ENCODE results near the gene CABLES2.

Gene CABLES2

GRCh38 chr20:62363920-62364851, 42.9 kb downstream of the CABLES2 start:
- H3K36me3 ChIP-seq (ENCODE audit: insufficient read depth, low read length) = no peaks in the 10 kb centered on the region
- peak overlapping the region; percentile 88 for H3K4me2 ChIP-seq (ENCODE audit: low read length)
- H3K4me3 ChIP-seq (ENCODE audit: low read length) = peak overlapping the region; percentile 75
- H3K9ac ChIP-seq (ENCODE audit: low read depth, low read length) = no peak overlapping the region
- H3K27me3 ChIP-seq (ENCODE audit: control insufficient read depth, insufficient read depth, low read length) = no peaks in the 10 kb centered on the region
- H3K9me3 ChIP-seq (replicated peaks; ENCODE audit: low read length) = no peaks in the 10 kb centered on the region
- H3K4me1 ChIP-seq (ENCODE audit: control insufficient read depth, insufficient read depth, low read length) = peaks cover 55% of the 10 kb centered on the region

DNA sequence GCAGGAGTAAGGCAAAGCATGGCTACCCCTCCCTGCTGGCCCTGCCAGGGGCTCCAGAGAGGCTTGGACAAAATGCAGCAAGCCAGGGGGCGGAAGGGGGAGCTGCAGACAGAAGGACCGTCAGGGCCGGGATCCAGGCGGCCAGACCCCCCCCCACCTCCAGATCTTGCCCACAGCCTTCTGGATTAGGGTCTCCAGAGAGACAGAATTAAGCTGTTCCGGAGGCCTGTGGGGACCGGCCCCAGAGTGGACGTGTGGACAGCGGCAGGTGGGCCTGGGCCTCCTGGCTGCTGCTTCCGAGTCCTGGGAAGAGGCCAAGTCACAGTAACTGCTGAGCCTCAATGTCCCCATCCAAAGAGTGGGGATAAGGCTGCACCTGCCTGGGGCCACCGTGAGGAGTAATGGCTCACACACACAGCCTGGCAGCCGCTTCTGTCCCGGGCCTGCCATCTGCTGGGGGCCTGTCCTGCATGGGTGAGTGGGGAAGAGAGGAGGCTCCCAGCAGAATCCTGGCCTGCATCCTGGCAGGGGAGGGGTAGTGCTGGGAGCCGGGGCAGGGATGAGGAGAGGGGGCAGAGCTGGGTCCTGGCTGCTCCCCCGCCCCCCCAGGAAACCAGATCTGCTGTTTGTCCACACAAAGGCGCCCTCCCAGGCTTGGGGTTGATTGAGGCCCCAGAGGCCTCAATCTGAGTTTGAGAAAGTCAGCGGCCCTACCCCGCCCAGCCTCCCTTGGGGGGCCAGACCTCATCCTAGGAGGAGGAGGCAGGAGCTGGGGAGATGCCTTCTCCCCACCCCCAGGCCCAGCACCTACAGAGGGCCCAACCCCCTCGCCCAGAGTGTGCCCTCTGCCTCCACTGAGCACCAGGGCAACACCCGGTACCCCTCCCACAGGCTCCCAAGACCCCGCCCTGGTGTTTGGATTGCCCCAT, 43.8 kb downstream of the CABLES2 start:
- no peak overlapping the region for H3K4me2 ChIP-seq (ENCODE audit: low read length)
- H3K4me1 ChIP-seq (ENCODE audit: control insufficient read depth, insufficient read depth, low read length) = peaks cover 56% of the 10 kb centered on the region
- H3K36me3 ChIP-seq (ENCODE audit: insufficient read depth, low read length) = no peaks in the 10 kb centered on the region
- H3K27me3 ChIP-seq (ENCODE audit: control insufficient read depth, insufficient read depth, low read length) = no peaks in the 10 kb centered on the region
- no peak overlapping the region for H3K4me3 ChIP-seq (ENCODE audit: low read length)
- H3K9me3 ChIP-seq (replicated peaks; ENCODE audit: low read length) = no peaks in the 10 kb centered on the region
- no peak overlapping the region for H3K9ac ChIP-seq (ENCODE audit: low read depth, low read length)

- no peaks in the 10 kb centered on the region for H3K36me3 ChIP-seq (ENCODE audit: insufficient read depth, low read length)
- H3K27me3 ChIP-seq (ENCODE audit: control insufficient read depth, insufficient read depth, low read length) = no peaks in the 10 kb centered on the region
- H3K4me3 ChIP-seq (ENCODE audit: low read length) = no peak overlapping the region
- no peaks in the 10 kb centered on the region for H3K9me3 ChIP-seq (replicated peaks; ENCODE audit: low read length)
- no peak overlapping the region for H3K9ac ChIP-seq (ENCODE audit: low read depth, low read length)
- H3K4me2 ChIP-seq (ENCODE audit: low read length) = no peak overlapping the region
- peaks cover 56% of the 10 kb centered on the region for H3K4me1 ChIP-seq (ENCODE audit: control insufficient read depth, insufficient read depth, low read length)
Measured at GRCh38 chr20:62362590-62362940, 44.5 kb downstream of the CABLES2 start.

GRCh38 chr20:62361799-62362589, 45.1 kb downstream of the CABLES2 start:
- no peak overlapping the region for H3K9ac ChIP-seq (ENCODE audit: low read depth, low read length)
- H3K4me3 ChIP-seq (ENCODE audit: low read length) = no peak overlapping the region
- no peaks in the 10 kb centered on the region for H3K9me3 ChIP-seq (replicated peaks; ENCODE audit: low read length)
- no peaks in the 10 kb centered on the region for H3K27me3 ChIP-seq (ENCODE audit: control insufficient read depth, insufficient read depth, low read length)
- no peaks in the 10 kb centered on the region for H3K36me3 ChIP-seq (ENCODE audit: insufficient read depth, low read length)
- H3K4me1 ChIP-seq (ENCODE audit: control insufficient read depth, insufficient read depth, low read length) = peaks cover 59% of the 10 kb centered on the region
- H3K4me2 ChIP-seq (ENCODE audit: low read length) = no peak overlapping the region

DNA sequence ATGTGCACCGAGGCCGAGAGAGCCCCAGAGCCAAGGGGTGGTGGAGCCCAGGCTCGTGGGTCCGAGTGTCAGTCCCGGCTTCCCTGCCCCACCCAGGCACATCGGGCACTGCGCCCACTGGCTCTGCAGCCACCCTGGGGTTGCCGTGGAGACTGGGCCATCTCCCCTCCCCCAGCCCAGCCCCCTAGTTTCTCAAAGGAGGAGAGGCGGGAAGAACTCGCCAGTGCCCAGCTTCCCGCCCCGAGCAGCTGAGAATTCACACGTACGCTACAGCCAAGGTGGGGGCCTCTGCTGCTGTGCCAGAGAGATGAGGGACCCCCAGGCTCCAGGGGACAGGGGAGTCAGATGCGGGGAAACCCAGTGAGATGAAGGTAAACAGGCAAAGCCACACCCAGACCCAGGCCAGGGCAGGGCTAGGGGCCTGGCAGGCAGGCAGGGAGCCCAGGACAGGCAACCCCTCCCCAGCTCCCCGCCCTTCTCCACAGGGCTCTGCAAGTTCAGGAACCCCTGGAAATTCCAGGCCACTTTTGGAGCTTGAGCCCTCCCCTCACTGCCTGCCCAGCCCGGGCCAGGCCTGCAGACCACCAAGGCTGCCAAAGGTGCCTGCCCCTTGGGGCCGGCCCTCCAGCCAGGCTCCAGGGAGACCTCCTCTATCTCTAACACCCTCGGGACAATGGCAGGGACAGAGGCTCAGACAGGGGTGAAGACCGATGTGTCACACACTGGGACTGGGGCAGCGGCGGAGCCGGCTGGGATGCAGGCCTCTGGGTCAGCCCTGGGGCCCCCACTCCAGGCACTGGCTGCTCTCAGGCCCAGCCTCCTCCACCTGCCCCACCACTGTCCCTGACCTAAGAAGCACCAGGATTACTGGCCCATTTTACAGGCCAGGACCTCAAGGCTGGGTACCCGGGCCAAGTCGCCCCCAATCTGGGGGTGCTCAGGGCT, 46.0 kb downstream of the CABLES2 start:
- peaks cover 66% of the 10 kb centered on the region for H3K4me1 ChIP-seq (ENCODE audit: control insufficient read depth, insufficient read depth, low read length)
- no peaks in the 10 kb centered on the region for H3K9me3 ChIP-seq (replicated peaks; ENCODE audit: low read length)
- no peaks in the 10 kb centered on the region for H3K27me3 ChIP-seq (ENCODE audit: control insufficient read depth, insufficient read depth, low read length)
- no peak overlapping the region for H3K4me3 ChIP-seq (ENCODE audit: low read length)
- H3K9ac ChIP-seq (ENCODE audit: low read depth, low read length) = no peak overlapping the region
- no peaks in the 10 kb centered on the region for H3K36me3 ChIP-seq (ENCODE audit: insufficient read depth, low read length)
- H3K4me2 ChIP-seq (ENCODE audit: low read length) = no peak overlapping the region

DNA sequence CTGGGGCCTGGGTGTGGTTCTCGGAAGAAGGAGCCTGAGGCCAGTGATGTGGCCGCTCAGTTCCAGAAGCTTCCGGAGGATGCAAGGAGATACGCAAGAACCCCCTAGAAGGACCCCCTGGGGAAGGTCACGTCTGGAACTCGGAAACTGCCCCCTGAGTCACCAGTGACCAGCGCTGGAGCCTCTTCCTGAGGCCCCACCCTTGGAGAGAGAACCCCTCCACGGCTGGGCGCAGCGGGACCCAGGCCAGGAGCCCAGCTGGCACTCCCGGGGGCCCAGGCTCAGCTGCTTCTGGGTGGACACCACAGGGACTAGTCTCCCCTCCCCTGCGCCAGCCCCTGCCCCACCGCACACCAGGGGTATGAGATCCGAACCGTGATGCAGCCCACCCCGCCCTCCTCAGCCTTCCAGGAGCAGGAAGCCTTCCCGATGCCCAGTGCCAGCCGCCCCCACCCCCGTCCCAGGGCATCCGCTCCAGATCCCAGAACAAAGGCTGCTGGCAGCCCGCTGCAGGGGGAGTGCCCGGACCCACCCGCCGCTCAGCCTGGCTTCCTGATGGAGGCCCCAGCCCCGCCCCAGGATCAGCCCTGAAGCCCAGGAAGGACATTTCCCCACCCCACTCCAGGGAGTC, 47.5 kb downstream of the CABLES2 start:
- peak overlapping the region; percentile 14 for H3K9ac ChIP-seq (ENCODE audit: low read depth, low read length)
- H3K36me3 ChIP-seq (ENCODE audit: insufficient read depth, low read length) = no peaks in the 10 kb centered on the region
- peak overlapping the region; percentile 80 for H3K4me2 ChIP-seq (ENCODE audit: low read length)
- peaks cover 65% of the 10 kb centered on the region for H3K4me1 ChIP-seq (ENCODE audit: control insufficient read depth, insufficient read depth, low read length)
- no peaks in the 10 kb centered on the region for H3K27me3 ChIP-seq (ENCODE audit: control insufficient read depth, insufficient read depth, low read length)
- no peaks in the 10 kb centered on the region for H3K9me3 ChIP-seq (replicated peaks; ENCODE audit: low read length)
- H3K4me3 ChIP-seq (ENCODE audit: low read length) = peak overlapping the region; percentile 32

- peak overlapping the region; percentile 14 for H3K9ac ChIP-seq (ENCODE audit: low read depth, low read length)
- H3K4me2 ChIP-seq (ENCODE audit: low read length) = peak overlapping the region; percentile 80
- no peaks in the 10 kb centered on the region for H3K36me3 ChIP-seq (ENCODE audit: insufficient read depth, low read length)
- H3K4me1 ChIP-seq (ENCODE audit: control insufficient read depth, insufficient read depth, low read length) = peaks cover 60% of the 10 kb centered on the region
- peak overlapping the region; percentile 32 for H3K4me3 ChIP-seq (ENCODE audit: low read length)
- H3K9me3 ChIP-seq (replicated peaks; ENCODE audit: low read length) = no peaks in the 10 kb centered on the region
- no peaks in the 10 kb centered on the region for H3K27me3 ChIP-seq (ENCODE audit: control insufficient read depth, insufficient read depth, low read length)
Measured at GRCh38 chr20:62359043-62359490, 48.0 kb downstream of the CABLES2 start.

GRCh38 chr20:62358171-62359042, 48.7 kb downstream of the CABLES2 start:
- Histone ChIP-seq H3K27me3 (ENCODE audit: control insufficient read depth, insufficient read depth, low read length) (no peaks in the 10 kb centered on the region), H3K36me3 (ENCODE audit: insufficient read depth, low read length) (no peaks in the 10 kb centered on the region), H3K4me2 (ENCODE audit: low read length) (peak overlapping the region; percentile 80), H3K4me1 (ENCODE audit: control insufficient read depth, insufficient read depth, low read length) (peaks cover 59% of the 10 kb centered on the region), H3K4me3 (ENCODE audit: low read length) (no peak overlapping the region), H3K9ac (ENCODE audit: low read depth, low read length) (peak overlapping the region; percentile 14), H3K9me3 (replicated peaks; ENCODE audit: low read length) (no peaks in the 10 kb centered on the region)

DNA sequence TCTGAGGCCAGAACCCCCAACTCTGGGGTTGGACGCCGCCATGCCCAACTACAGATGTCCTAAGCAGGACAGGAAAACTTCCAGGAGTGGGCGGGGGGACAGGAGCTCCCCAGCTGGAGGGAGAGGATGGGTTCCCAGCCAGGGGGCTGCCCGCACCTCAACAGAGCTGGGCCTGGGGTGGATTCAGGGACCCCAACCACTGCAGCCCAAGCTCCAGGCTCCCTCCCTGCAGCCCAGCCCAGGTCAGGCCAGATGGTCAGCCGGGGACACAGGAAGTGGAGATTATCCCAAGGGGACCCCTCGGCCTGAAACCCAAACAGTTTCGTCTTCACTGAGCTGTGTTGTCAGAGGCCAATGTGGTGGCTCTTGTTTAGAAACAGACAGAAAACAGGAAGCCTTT, 49.4 kb downstream of the CABLES2 start:
- H3K4me1 ChIP-seq (ENCODE audit: control insufficient read depth, insufficient read depth, low read length) = peaks cover 65% of the 10 kb centered on the region
- H3K9ac ChIP-seq (ENCODE audit: low read depth, low read length) = no peak overlapping the region
- H3K27me3 ChIP-seq (ENCODE audit: control insufficient read depth, insufficient read depth, low read length) = no peaks in the 10 kb centered on the region
- H3K4me3 ChIP-seq (ENCODE audit: low read length) = no peak overlapping the region
- H3K36me3 ChIP-seq (ENCODE audit: insufficient read depth, low read length) = no peaks in the 10 kb centered on the region
- peak overlapping the region; percentile 80 for H3K4me2 ChIP-seq (ENCODE audit: low read length)
- no peaks in the 10 kb centered on the region for H3K9me3 ChIP-seq (replicated peaks; ENCODE audit: low read length)
